A549 (cell line): ENCODE data around the gene NTN4.

Experiments
- BHLHE40 ChIP-seq: IDR thresholded peaks from 2 replicates; pipeline ENCODE4 v1.6.1; 2012; ENCODE audit warnings: low read depth, low read length, inconsistent platforms
- RCOR1 ChIP-seq: fragments of 150-350 bp; IDR thresholded peaks from 2 replicates; pipeline ENCODE4 v1.6.1; 2014; ENCODE audit warnings: antibody characterized with exemption, low read length, low read depth
- TF ChIP-seq, protein P1 (sequence below): fragments of >200 bp; sonication (Bioruptor Twin); formaldehyde crosslinking; IDR thresholded peaks from 3 replicates; pipeline ENCODE4 v1.5.1; 2016

DNA sequence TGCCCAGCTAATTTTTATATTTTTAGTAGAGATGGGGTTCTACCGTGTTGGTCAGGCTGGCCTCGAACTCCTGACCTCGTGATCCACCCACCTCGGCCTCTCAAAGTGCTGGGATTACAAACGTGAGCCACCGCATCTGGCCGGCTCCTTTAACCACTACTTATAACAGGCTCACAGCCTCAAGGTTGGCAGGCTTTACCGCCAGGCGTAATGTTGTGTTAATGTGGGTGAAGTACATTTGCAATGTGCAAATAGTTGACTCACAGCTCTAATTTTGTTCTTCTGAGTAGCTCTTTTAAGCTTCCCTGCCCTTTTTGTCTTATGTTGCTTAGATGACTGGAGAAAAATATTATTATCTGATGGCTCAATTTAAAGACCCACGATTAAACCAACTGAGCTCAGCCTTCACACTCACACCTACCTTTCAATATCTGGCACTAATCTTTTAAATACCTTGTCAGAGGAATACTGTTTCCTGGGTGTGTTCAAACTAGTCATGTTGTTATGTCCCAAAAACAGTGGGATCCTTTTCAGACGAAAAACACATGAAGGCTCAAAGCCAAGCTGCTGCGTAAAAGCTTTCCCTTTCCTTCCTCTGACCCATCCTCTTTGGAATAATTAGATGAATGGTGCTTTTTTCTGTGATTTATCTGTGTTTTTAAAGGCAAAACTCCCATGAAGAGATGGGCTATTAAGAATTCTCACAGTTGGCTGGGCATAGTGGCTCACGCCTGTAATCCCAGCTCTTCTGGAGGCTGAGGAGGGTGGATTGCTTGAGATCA lies 182.1 kb downstream of the NTN4 start:
- TF ChIP-seq BHLHE40 (no peak), RCOR1 (no peak)
- TF ChIP-seq, protein P1, sequence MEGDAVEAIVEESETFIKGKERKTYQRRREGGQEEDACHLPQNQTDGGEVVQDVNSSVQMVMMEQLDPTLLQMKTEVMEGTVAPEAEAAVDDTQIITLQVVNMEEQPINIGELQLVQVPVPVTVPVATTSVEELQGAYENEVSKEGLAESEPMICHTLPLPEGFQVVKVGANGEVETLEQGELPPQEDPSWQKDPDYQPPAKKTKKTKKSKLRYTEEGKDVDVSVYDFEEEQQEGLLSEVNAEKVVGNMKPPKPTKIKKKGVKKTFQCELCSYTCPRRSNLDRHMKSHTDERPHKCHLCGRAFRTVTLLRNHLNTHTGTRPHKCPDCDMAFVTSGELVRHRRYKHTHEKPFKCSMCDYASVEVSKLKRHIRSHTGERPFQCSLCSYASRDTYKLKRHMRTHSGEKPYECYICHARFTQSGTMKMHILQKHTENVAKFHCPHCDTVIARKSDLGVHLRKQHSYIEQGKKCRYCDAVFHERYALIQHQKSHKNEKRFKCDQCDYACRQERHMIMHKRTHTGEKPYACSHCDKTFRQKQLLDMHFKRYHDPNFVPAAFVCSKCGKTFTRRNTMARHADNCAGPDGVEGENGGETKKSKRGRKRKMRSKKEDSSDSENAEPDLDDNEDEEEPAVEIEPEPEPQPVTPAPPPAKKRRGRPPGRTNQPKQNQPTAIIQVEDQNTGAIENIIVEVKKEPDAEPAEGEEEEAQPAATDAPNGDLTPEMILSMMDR, result no peak
